ENCODE measurements around the gene MACROD2.

MACROD2 gene

GRCh38 chr20:15164726-15165125 is 1169.4 kb downstream of the MACROD2 start:
- TF ChIP-seq, protein P1, sequence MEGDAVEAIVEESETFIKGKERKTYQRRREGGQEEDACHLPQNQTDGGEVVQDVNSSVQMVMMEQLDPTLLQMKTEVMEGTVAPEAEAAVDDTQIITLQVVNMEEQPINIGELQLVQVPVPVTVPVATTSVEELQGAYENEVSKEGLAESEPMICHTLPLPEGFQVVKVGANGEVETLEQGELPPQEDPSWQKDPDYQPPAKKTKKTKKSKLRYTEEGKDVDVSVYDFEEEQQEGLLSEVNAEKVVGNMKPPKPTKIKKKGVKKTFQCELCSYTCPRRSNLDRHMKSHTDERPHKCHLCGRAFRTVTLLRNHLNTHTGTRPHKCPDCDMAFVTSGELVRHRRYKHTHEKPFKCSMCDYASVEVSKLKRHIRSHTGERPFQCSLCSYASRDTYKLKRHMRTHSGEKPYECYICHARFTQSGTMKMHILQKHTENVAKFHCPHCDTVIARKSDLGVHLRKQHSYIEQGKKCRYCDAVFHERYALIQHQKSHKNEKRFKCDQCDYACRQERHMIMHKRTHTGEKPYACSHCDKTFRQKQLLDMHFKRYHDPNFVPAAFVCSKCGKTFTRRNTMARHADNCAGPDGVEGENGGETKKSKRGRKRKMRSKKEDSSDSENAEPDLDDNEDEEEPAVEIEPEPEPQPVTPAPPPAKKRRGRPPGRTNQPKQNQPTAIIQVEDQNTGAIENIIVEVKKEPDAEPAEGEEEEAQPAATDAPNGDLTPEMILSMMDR (IDR thresholded peaks at IDR 0.05; ENCODE audit: low read depth, low read length, missing control alignments): no peak
- DNase-seq (ENCODE audit: low read depth): no peak
- in situ Hi-C loops (cut with HindIII; ENCODE audit: low sequenced_read_pairs): no loop called here
- H3K4me3 ChIP-seq (ENCODE audit: low read depth, low read length): no peak overlapping the region

DNA sequence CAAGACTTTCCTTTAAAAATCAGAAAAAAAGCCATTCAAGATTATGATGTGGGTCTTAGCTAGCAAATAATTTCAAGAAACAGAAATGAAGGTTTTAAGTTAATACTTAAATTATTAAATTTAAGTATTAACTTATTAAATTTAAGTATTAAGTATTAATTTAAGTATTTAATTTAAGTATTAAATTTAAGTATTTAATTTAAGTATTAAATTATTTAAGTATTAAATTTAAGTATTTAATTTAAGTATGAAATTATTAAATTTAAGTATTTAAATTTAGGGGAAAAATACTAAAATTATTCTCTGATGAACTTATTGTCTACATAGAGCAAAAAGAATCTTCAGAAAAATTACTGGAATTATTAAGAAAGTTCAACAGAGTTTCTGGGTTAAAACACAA is 1171.4 kb downstream of the MACROD2 start:
- in situ Hi-C loops (cut with HindIII; ENCODE audit: low sequenced_read_pairs): no loop called here
- H3K4me3 ChIP-seq (ENCODE audit: low read depth, low read length): no peak overlapping the region
- DNase-seq (ENCODE audit: low read depth): no peak
- TF ChIP-seq, protein P1 (IDR thresholded peaks at IDR 0.05; ENCODE audit: low read depth, low read length, missing control alignments): no peak

- no peak for DNase-seq (ENCODE audit: low read depth)
- in situ Hi-C loops (cut with HindIII; ENCODE audit: low sequenced_read_pairs): no loop called here
- H3K4me3 ChIP-seq (ENCODE audit: low read depth, low read length): no peak overlapping the region
- TF ChIP-seq, protein P1 (IDR thresholded peaks at IDR 0.05; ENCODE audit: low read depth, low read length, missing control alignments): no peak
Measured at GRCh38 chr20:15171016-15171415, 1175.7 kb downstream of the MACROD2 start.

GRCh38 chr20:15176929-15177328 is 1181.6 kb downstream of the MACROD2 start:
- H3K4me3 ChIP-seq (ENCODE audit: low read depth, low read length): no peak overlapping the region
- in situ Hi-C loops (cut with HindIII; ENCODE audit: low sequenced_read_pairs): no loop called here
- TF ChIP-seq, protein P1 (IDR thresholded peaks at IDR 0.05; ENCODE audit: low read depth, low read length, missing control alignments): no peak

GRCh38 chr20:15178581-15178980 is 1183.3 kb downstream of the MACROD2 start:
- in situ Hi-C loops (cut with HindIII; ENCODE audit: low sequenced_read_pairs): no loop called here
- no peak for DNase-seq (ENCODE audit: low read depth)
- TF ChIP-seq, protein P1 (IDR thresholded peaks at IDR 0.05; ENCODE audit: low read depth, low read length, missing control alignments): no peak
- H3K4me3 ChIP-seq (ENCODE audit: low read depth, low read length): no peak overlapping the region

More at GRCh38 chr20:15176929-15177328, 1181.6 kb downstream of the MACROD2 start:
- DNase-seq (ENCODE audit: low read depth): no peak

DNA sequence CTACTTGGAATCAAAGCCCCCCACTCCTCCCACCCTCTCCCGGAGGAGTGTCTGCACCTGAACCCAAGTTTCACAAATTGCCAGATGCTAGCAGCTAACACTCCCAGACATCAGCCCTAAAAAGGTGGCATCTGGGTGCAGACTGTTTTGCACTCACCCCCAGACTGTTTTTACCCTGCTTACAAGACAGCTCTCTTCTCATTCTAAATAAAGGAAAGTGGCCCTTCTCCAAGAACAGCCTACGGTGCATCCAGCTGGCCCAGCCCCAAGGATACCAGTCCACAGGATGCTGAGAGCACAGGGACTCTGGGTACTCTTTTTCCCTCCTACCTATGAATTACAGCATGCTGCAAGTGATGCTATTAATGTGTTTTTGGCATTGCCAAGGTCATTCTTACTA is 1184.1 kb downstream of the MACROD2 start:
- in situ Hi-C loops (cut with HindIII; ENCODE audit: low sequenced_read_pairs): no loop called here
- H3K4me3 ChIP-seq (ENCODE audit: low read depth, low read length): no peak overlapping the region
- TF ChIP-seq, protein P1 (IDR thresholded peaks at IDR 0.05; ENCODE audit: low read depth, low read length, missing control alignments): no peak
- DNase-seq (ENCODE audit: low read depth): no peak

DNA sequence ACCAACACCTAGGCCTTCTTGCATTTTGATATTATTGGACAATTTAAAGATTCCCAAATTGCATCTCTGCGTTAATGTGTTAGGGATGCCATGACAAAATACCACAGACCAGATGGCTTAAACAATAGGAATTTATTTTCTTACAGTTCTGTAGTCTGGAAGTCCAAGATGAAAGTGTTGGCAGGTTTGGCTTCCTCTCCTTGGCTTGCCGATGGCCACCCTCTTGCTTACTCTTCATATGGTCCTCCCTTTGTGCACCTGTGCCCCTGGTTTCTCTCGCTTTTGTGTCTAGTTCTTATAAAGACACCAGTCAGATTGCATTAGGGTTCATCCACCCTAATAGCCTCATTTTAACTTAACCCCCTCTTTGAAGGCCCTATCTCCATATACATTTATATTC is 1184.5 kb downstream of the MACROD2 start:
- TF ChIP-seq, protein P1 (IDR thresholded peaks at IDR 0.05; ENCODE audit: low read depth, low read length, missing control alignments): no peak
- no peak for DNase-seq (ENCODE audit: low read depth)
- in situ Hi-C loops (cut with HindIII; ENCODE audit: low sequenced_read_pairs): no loop called here
- H3K4me3 ChIP-seq (ENCODE audit: low read depth, low read length): no peak overlapping the region

Data from astrocyte of the cerebellum (primary cell).